CD4-positive, alpha-beta T cell treated with Interleukin-6 for 4 hours (primary cell): ENCODE data around the gene GPX5.

ENCODE experiments used
- DNase-seq: peaks from one replicate; pipeline ENCODE4 v3.0.0-alpha.2; 2020; ENCODE audit warnings: mixed read lengths

The GPX5 gene

DNA sequence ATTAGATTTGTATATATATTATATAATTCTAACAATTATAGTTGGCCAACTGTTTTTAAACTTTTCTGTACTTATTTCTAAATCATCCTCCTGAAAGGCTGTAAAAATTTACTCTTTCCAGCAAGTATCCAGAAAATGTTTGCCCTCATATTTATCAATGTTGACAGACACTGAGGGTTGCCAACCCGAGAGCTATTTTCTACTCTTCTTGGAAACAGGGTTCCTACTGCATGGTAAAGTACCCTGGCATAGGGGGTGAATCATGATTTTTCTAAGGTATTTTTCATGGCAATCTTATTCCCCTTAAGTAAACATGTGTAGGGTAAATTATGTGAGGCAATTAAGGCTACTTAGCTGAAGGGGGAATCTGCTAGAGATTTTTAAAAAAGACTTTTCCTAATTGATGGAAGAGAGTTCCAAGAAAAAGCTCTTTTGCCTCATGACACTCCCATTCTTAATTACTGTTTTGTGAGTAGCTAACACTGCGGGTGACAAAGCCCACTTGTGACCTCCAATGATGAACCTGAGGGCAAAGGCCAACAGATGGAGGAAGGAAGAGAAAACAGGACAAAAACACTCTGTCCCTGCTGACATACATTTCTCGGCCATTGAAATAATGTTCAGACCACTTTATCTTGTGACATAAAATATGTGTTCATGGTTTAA lies 37.9 kb downstream of the GPX5 start:
- DNase-seq, result no peak

DNA sequence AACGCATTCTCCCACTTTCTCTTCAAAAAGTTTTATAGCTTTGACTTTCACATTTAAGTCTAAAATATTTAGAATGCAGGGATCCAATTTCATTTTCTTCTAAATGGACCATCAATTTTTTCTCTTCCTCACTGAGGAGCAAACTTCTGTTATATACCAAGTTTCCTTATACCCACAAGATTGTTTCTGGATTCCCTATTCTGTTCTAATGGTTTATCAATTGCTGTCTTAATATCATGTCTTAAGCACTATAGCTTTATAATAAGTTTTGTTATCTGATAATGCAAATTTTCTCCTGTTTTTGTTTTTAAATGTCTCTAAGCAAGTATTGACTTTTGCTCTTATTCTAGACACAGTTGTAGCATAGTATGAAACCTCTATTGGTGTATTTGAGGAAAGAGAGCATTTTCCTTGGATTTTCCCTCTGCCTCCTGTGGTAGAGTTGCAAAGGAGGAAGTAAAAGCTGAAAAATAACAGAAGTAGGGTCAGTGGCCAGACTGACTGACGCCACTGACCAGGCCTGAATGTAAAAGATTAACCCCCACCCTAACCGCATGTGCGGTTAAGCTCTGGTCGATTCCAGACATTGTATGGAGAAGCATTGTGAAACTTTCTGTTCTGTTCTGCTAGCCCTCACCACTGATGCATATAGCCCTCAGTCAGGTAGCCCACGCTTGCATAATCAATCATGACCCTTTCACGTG lies 40.3 kb downstream of the GPX5 start:
- no peak for DNase-seq

DNA sequence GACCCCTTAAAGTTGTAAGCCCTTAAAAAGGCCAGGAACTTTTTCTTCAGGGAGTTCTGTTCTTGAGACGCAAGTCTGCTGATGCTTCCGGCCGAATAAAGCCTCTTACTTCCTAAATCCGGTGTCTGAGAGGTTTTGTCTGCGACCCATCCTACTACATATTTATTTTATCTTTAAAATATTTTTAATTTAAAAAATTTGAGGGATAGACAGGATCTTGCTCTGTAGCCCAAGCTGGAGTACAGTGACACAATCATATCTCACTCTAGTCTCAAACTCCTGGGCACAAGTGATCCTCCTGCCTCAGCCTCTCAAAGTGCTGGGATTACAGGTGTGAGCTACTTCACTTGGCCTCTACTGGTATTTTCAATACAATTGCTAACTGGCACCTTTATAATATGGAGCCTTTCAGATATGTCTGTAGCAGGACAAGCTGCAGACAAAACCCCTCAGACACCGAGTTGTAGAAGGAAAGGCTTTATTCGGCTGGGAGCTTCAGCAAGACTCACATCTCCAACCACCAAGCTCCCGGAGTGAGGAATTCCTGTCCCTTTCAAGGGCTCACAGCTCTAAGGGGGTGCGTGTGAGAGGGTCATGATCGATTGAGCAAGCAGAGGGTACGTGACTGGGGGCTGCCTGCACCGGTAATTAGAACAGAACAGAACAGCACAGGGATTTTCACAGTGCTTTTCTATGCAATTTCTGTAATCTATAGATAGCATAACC lies 41.0 kb downstream of the GPX5 start:
- DNase-seq, result no peak

DNA sequence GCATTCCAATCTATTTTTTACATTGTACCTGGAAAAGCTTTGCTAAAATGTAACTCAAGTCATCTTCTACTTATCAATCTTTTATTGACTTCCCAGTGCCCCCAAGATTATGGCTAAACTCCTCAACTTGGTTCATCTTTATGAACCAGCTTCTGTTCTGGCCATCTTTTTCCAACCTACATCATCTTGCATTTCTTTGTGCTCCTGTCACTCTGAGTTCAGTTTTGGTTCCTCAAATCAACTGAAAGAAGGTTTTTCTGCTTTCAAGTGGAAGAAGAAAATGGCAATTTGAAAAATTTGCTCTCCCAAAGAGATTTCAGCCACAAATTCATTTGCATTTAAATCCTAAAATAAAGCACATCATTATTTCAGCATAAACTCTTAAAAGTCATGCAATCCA lies 41.8 kb downstream of the GPX5 start:
- no peak for DNase-seq

DNA sequence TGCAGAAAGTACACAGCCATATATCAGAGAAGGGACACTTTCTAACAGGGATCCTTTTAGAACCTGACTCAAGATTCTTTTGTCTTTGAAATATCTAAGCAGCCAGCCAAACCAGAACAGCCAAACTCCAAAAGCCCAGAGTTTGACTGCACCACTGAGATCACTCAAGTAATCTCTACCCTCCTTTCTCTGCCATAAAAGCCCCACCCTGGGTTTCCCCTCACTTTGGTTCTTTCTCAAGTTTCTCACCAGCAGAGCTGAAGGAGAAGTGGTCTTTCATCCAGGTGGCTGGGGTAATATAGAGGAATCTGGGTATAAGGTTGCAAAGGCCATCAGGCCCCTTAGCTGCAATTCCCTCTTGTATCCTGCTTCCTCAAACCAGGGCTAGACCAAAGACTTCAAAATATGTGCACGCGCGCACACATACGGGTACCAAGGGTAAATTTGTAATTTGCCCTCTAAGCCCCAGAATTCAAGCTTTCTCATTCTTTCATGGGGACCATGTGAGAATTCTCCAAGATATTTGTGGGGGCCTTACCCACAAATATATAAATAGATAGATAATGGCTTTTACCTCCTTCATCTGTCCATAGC lies 42.9 kb downstream of the GPX5 start:
- no peak for DNase-seq

DNA sequence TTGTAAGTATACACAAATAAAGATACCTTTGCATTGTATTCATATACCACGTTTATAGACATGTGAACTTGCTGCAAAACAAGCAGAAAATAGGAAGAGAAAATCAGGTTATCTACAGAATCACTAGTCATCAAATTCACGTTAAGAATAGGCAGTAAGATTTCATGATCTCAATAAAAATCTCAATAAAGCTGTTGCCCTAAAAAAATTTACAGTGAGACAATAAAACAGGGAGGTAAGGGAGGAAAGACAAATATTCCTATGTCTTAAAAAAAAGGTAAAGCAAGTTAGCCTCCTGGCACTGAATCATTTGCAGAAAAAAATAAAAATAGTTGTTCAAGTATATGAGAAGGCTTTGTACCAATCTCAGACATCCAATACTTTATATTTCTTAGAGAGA lies 44.1 kb downstream of the GPX5 start:
- no peak for DNase-seq

DNA sequence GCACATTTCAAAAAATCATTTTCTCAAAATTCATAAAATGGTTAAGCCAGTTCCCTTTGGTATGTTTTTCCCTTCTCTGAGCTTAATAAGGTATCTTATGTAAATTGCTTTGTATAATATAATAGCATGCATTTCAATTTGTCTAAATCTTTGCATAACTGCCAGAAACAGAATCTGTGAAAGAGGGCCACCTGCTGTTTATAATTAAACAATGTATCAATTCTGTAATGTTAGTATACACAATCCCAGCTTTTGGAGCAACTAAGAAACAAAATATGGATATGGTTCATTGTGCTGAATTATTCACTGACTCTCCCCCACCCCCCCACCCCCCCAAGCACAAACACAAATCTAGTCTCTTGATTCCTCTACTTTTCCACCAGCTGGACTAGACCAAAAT lies 54.8 kb downstream of the GPX5 start:
- DNase-seq, result no peak

DNA sequence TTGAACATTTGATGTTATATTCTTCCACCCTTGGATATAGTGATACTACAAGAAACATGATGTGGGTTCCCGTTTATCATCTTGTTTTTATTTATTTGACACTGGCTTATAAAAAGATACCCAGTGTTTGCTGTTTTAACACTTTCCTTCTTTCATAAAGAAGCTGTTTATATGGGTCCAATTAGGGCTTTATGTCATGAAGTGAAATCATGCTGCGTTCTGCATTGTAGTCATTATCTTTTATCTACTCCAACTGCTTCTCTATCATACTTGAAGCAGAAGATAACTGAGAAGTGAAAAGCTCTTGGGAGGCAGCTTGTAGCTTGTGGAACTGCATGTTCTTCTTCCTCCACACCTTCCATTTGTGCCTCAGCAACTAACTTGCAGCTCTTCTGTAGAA lies 57.8 kb downstream of the GPX5 start:
- DNase-seq, result no peak
